Measurements from ENCODE around the gene KCTD18. TPM values are rescaled to one million over a fixed set of nuclear protein-coding genes. Genes with fewer than 3 reads are reported as not detected.

KCTD18 gene
- total and polyA plus RNA-seq, 8 donors, result 1.2 to 22.9 (median 14.8) TPM

DNA sequence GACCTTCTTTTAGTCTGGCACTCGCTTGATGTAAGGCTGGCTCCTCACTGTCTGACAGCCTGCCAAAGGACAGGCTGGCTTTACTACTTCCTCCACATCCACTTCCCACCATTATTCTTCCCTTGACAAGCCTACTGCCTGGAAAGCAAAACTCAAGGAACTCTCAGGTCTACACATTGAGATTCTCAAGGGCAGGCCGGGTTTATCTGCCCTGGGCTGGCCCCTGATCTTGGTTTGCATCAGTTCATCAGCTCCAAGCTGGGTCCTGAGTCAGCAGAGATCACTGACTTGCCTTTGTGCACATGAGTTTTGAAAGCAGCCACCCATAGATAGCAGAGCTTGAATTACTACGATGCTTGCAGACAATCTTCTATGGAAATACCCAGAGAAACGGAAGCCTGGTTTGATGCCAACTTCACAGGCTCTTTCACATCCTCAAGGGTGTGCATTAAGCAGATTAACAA lies 53.9 kb downstream of the KCTD18 start:
- DNase-seq, result peak in 1 of 2 donors; percentile 36
- intact Hi-C loops (cut with DNase I; ENCODE audit: low total_unique reads), result no loop called here
- Histone ChIP-seq H3K4me1 (peaks cover 0 to 6% (median 0%) of the 10 kb centered on the region in 4 donors), H3K36me3 (peaks cover 0 to 43% (median 25%) of the 10 kb centered on the region in 4 donors), H3K27me3 (no peaks in the 10 kb centered on the region), H3K4me3 (no peak overlapping the region), H3K9me3 (no peaks in the 10 kb centered on the region), H3K27ac (no peak overlapping the region)
- TF ChIP-seq POLR2AphosphoS5 (IDR thresholded peaks at IDR 0.05) (no peak), EP300 (IDR thresholded peaks at IDR 0.05) (no peak), POLR2A (IDR thresholded peaks at IDR 0.05) (no peak)
- TF ChIP-seq, protein P1, sequence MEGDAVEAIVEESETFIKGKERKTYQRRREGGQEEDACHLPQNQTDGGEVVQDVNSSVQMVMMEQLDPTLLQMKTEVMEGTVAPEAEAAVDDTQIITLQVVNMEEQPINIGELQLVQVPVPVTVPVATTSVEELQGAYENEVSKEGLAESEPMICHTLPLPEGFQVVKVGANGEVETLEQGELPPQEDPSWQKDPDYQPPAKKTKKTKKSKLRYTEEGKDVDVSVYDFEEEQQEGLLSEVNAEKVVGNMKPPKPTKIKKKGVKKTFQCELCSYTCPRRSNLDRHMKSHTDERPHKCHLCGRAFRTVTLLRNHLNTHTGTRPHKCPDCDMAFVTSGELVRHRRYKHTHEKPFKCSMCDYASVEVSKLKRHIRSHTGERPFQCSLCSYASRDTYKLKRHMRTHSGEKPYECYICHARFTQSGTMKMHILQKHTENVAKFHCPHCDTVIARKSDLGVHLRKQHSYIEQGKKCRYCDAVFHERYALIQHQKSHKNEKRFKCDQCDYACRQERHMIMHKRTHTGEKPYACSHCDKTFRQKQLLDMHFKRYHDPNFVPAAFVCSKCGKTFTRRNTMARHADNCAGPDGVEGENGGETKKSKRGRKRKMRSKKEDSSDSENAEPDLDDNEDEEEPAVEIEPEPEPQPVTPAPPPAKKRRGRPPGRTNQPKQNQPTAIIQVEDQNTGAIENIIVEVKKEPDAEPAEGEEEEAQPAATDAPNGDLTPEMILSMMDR (IDR thresholded peaks at IDR 0.05), result no peak
- WGBS, 5 donors, result 58 to 81% (median 68%) methylated on average over 4 of the region's 4 CpGs

DNA sequence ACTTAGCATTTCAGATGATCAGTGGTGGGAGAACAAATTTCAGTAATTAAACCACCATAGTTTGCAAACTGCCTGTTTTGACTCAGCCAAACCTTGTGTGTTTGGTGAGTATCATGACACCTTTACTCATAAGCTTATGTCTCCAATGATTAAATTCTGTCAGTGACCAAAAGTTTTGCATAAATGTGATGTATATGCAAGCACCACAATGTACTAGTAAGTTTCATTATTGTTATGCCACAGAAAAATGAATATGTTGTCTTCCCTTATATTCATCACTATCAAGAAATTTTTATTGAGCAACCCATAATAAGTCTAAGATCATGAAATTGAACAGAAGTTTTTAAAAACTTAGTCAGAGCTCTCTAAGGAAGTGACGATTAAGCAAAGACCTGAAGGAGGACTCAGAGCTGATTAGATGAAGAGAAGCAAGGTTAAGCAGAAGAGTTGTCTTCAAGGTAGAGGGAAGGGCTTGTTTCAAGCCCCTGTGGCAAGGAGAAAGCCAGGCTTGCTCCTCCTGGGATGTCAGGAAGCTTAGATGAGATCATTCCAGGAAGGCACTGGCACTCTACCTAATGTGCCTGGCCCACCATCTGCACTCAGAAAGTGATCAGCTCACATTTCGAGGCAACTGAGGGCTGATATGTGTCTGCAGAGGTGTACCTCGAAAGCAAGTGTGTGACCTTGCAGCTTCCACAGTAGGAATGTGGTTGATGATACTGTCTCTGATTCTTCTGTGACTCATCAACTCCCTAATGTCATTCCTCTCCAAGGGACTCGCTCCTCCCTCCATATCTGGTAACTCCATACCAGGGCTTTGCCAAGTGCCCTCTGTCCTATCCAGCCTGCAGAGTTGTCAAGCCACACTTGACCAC lies 54.7 kb downstream of the KCTD18 start:
- Histone ChIP-seq H3K4me1 (peaks cover 0 to 6% (median 0%) of the 10 kb centered on the region in 4 donors), H3K9me3 (no peaks in the 10 kb centered on the region), H3K27me3 (no peaks in the 10 kb centered on the region), H3K36me3 (peaks cover 0 to 41% (median 20%) of the 10 kb centered on the region in 4 donors), H3K4me3 (no peak overlapping the region), H3K27ac (no peak overlapping the region)
- TF ChIP-seq, protein P1 (IDR thresholded peaks at IDR 0.05), result no peak
- TF ChIP-seq POLR2A (IDR thresholded peaks at IDR 0.05) (no peak), POLR2AphosphoS5 (IDR thresholded peaks at IDR 0.05) (no peak), EP300 (IDR thresholded peaks at IDR 0.05) (no peak)
- intact Hi-C loops (cut with DNase I; ENCODE audit: low total_unique reads), result no loop called here
- no peak for DNase-seq
- WGBS, 5 donors, result 79 to 92% (median 89%) methylated on average over 4 of the region's 4 CpGs

DNA sequence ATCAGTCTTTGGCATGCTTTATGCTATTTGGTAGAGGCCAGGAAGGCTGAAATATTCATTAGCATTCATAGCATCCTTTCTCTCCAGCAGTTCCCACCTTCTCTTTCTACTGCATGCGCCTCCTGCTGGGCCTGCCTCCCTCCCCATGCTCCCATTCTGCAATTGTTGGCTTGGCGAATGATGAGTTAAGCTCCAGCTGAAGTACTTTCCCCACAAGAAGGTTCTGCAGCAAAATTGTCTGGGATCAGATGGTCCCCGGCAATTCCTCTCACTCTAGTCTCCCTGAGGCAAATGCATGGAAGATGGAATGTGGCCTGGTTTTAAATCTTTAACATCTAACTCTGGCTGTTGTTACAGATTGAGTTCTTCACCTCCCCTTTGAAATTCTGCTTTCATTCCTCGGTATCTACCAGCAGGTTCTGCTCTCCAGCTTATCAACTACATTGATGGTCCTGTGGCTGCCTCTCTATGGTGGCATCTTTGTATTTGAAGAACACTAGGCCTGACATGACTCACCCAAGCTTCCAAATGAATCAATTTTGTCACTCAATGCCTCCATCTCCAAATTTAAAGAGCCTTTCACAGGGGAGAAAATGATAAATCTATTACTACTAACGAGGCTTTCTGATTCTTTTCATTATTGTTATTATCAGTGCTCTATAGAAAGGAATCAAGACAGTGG lies 55.9 kb downstream of the KCTD18 start:
- DNase-seq, result no peak
- Histone ChIP-seq H3K4me3 (no peak overlapping the region), H3K9me3 (no peaks in the 10 kb centered on the region), H3K27me3 (no peaks in the 10 kb centered on the region), H3K27ac (no peak overlapping the region), H3K4me1 (peaks cover 0 to 6% (median 0%) of the 10 kb centered on the region in 4 donors), H3K36me3 (peaks cover 0 to 29% (median 15%) of the 10 kb centered on the region in 4 donors)
- TF ChIP-seq POLR2A (IDR thresholded peaks at IDR 0.05), result no peak
- 73 to 91% (median 83%) methylated on average over 5 of the region's 5 CpGs for WGBS, 5 donors
- intact Hi-C loops (cut with DNase I; ENCODE audit: low total_unique reads), result no loop called here

DNA sequence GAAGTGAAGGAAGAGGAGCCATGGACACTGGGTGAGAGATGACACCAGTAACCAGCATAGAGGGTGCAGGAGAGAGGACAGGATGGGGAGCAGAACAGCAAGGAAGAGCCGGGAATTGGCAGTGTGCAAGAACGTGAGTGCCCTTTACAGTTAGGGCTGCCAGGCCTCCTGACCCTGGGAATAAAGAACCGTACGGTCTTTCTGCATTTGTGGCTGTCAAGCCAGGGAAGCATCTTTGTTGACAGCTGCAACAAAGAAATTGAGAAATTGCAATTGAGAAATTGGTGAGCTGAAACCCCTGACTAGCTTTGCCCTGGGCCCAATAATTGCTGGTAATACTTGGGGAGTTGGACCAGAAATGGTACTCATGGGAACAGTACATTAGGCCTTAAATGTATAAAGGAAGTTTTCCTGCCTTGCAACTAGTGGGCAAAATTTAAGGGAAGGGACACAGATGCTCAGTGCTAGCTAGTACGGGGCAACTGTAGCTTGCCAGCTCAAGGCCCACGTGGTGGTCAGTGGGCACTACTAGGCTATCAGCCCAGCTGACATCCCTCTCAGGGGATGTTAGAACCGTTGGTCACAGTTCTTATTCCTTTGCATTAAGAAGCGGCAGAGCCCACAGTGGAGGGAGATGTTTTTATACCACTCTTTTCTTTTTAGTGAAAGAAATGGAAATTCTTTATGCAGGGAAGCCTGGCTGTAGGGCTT lies 56.6 kb downstream of the KCTD18 start:
- intact Hi-C loops (cut with DNase I; ENCODE audit: low total_unique reads), result no loop called here
- no peaks in the 10 kb centered on the region for H3K27me3 ChIP-seq
- TF ChIP-seq POLR2A (IDR thresholded peaks at IDR 0.05), result no peak
- TF ChIP-seq, protein P1 (IDR thresholded peaks at IDR 0.05), result no peak
- TF ChIP-seq EP300 (IDR thresholded peaks at IDR 0.05), result no peak
- no peak for TF ChIP-seq POLR2AphosphoS5 (IDR thresholded peaks at IDR 0.05)
- WGBS, 5 donors, result 87 to 97% (median 93%) methylated on average over 8 of the region's 8 CpGs
- H3K27ac ChIP-seq, result no peak overlapping the region
- peaks cover 0 to 6% (median 0%) of the 10 kb centered on the region in 4 donors for H3K4me1 ChIP-seq
- no peak for DNase-seq
- H3K4me3 ChIP-seq, result no peak overlapping the region
- no peaks in the 10 kb centered on the region for H3K9me3 ChIP-seq
- H3K36me3 ChIP-seq, result peaks cover 0 to 28% (median 15%) of the 10 kb centered on the region in 4 donors

All from stomach (tissue), 9 donors.